Coronary artery (tissue), 2 donors: ENCODE data around the gene ATRN.

ENCODE experiments used
- DNase-seq: peaks from one replicate; pipeline ENCODE4 v3.0.0-alpha.2; 2017; ENCODE audit warnings: low spot score
- H3K27ac ChIP-seq, 2 donors: fragments of 200-600 bp; sonication (generic); one replicate each; pipeline ENCODE4 v1.5.1; 2016 to 2019
- H3K4me3 ChIP-seq: fragments of 200-600 bp; sonication (generic); 2 replicates; pipeline ENCODE4 v1.5.1; 2016; ENCODE audit warnings: mild to moderate bottlenecking, moderate library complexity
- TF ChIP-seq, protein P1 (sequence below): fragments of 200-600 bp; sonication (generic); IDR thresholded peaks from one replicate; pipeline ENCODE4 v1.5.1; 2019; ENCODE audit warnings: antibody characterized with exemption

The ATRN gene

DNA sequence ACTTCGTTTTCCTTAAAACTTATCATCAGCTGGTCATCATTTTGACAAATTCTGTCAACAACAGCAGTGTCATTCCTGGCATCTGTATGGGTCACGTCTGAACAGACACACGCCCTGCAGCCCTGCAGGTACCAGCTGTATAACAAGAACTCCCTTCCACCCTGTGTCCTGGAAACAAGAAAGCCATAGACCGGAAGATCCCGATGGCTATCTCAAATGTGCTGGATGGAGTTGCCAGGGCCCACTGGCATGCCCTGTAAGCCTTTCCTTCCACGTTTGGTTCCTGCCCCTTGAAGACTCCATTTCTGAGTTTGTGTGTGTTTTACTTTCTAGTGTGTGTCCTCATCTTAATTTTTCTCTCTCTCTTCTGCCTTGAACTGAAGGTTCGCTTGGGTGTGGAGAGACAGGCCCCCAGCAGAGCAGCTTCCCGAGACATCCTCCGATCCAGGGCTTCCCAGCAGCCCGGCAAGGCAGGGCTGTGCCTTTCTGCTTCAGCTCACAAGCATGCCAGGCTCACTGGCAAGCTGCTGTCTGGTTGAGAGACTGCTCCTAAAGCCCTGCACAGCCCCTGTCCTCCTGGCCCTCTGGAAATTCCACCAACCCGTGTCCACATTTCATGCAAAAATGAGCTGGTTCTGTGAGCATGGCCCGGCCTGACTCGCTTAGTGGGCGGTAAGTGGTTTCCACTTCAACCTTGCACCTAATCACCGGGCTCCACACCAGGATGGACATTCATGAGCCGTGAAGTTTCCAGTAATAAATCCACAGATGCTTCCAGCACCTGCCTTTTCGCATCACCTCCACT is 183.7 kb downstream of the ATRN start:
- H3K4me3 ChIP-seq: no peak overlapping the region
- TF ChIP-seq, protein P1, sequence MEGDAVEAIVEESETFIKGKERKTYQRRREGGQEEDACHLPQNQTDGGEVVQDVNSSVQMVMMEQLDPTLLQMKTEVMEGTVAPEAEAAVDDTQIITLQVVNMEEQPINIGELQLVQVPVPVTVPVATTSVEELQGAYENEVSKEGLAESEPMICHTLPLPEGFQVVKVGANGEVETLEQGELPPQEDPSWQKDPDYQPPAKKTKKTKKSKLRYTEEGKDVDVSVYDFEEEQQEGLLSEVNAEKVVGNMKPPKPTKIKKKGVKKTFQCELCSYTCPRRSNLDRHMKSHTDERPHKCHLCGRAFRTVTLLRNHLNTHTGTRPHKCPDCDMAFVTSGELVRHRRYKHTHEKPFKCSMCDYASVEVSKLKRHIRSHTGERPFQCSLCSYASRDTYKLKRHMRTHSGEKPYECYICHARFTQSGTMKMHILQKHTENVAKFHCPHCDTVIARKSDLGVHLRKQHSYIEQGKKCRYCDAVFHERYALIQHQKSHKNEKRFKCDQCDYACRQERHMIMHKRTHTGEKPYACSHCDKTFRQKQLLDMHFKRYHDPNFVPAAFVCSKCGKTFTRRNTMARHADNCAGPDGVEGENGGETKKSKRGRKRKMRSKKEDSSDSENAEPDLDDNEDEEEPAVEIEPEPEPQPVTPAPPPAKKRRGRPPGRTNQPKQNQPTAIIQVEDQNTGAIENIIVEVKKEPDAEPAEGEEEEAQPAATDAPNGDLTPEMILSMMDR: no peak
- no peak for DNase-seq
- H3K27ac ChIP-seq: no peak overlapping the region

- TF ChIP-seq, protein P1: no peak
- no peak overlapping the region for H3K27ac ChIP-seq
- no peak overlapping the region for H3K4me3 ChIP-seq
- no peak for DNase-seq
These were observed 184.2 kb downstream of the ATRN start for GRCh38 chr20:3655131-3655405.

DNA sequence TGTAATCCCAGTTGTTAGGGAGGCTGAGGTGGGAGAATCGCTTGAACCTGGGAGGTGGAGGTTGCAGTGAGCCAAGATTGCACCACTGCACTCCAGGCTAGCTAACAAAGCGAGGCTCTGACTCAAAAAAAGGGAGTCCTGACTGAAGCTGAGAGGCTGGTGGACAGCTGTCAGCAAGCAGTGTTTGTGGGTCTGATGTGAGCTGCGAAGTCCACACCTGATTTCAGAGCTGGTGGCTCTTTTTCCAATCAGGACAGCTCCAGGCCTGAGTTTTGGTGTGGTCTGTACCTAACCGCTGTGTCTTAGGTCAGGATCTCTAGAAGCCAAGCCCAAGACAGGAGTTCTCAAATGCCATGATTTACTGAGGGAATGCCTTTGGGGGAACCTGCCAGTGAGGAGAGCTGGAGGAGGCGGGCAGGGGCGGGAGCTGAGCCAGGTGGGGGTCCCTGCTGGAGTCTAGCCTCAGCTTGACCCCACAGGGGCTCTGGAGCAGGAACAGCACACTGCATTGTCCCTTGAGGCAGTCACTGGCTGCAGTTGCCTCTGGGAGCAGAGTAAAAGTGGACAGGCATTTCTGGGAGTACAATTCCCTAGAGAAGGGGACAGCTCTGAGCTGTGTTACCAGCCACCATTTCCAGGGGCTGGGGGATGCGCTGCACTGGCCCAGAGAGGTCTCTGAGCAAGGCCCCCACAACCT is 187.3 kb downstream of the ATRN start:
- Histone ChIP-seq H3K4me3 (no peak overlapping the region), H3K27ac (no peak overlapping the region)
- no peak for DNase-seq
- TF ChIP-seq, protein P1: no peak

- Histone ChIP-seq H3K4me3 (no peak overlapping the region), H3K27ac (no peak overlapping the region)
- no peak for DNase-seq
- TF ChIP-seq, protein P1: no peak
These were observed 188.1 kb downstream of the ATRN start for GRCh38 chr20:3658716-3659491.

DNA sequence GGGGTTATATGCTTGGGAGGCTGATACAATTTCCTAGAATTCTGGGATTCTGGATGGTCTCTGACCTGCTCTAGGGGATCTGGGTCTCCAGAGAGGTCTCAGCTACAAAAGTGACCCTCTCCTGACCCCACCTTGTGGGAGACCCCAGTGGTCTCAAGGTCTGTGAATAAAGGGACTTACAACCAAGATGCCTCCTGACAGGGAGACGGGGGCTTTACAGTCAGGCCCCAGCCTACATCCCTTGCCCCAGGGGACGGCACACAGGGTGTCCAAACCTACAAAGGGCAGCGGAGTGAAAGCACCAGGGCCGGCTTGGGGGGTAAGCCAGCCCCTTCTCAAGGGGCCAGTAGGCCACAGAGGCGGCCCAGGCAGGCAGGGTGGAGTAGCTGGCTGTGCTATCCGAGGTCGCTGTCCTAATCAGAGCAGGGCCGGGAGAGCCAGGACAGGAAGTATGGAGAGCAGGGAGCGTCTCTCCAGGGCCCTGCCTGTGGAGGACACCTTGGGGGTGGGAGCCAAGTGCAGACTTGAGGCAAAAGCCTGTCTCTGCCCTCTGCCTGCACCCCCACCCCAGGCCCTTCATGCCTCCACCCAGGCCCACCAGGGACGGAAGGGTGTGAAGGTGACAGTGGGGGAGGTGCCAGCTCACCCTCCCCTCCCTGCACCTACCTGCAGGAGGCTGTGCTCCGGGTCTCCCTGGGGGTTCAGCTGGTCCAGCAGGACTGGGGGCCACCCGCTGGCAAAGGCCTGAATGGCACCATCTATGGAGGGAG is 188.9 kb downstream of the ATRN start:
- no peak for DNase-seq
- TF ChIP-seq, protein P1: no peak
- Histone ChIP-seq H3K4me3 (no peak overlapping the region), H3K27ac (no peak overlapping the region)

DNA sequence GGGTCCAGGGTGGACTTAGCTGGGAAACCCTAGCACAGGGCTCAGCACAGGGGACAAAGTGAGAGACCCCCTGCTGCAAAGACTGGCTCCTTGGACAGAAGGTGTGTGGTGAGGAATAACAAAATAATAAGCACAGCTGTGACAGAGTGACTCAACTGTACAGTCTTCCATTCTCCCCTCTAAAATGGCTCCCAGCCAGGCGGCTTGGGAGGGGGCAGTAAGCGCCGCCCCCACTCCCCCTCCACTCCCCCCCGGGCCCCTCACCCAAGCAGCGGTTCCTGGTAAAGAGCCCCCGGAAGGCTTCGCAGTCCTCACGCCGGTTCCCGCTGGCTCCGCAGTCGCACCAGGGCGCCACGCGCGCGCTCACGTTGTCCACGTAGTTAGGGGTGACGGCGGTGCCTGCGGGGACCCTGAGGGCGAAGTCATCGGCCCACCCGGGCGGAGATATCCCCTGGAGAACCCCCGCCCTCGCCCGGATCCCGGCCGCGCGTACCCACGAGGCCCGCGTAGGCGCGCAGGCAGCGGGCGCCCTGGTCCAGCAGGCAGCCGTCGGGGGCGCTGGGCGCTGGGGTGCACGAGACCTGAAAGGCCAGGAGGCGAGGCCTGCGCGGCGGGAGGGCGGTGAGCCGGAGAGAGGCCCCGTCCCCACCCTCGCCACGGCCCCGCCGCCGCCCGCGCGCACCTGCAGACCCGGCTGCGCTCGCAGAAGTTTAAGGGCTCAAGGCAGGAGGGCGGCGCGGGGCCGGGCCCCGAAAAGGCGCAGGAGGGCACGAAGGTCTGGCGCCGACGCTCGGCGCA is 189.6 kb downstream of the ATRN start:
- peak overlapping the region; percentile 50 for H3K4me3 ChIP-seq
- TF ChIP-seq, protein P1: no peak
- DNase-seq: no peak

More for the DNA sequence above, 189.6 kb downstream of the ATRN start:
- no peak overlapping the region for H3K27ac ChIP-seq
